KMS-11 (cell line): ENCODE data around the gene FAM50A.
"Not testable (repeated sequence)": the region's sequence is repeated elsewhere in the genome, so short reads cannot be mapped to it uniquely, and the experiment has no call there.

Experiments
- H2AFZ ChIP-seq: fragments of 200-600 bp; sonication (generic); 2 replicates; pipeline ENCODE4 v1.6.1; 2016; ENCODE audit warnings: antibody characterized with exemption, mixed run types, low read depth
- H3K27ac ChIP-seq: fragments of 200-600 bp; sonication (generic); 2 replicates; pipeline ENCODE4 v1.6.1; 2016; ENCODE audit warnings: mild to moderate bottlenecking, mixed run types
- H3K27me3 ChIP-seq: fragments of 200-600 bp; sonication (generic); 2 replicates; pipeline ENCODE4 v1.6.1; 2017; ENCODE audit warnings: mild to moderate bottlenecking, low read depth, mixed run types, moderate library complexity; ENCODE audit not compliant: insufficient read depth
- H3K36me3 ChIP-seq: fragments of 200-600 bp; sonication (generic); 2 replicates; pipeline ENCODE4 v1.6.1; 2017; ENCODE audit warnings: mild to moderate bottlenecking, mixed run types; ENCODE audit not compliant: insufficient read depth
- H3K4me1 ChIP-seq: fragments of 200-600 bp; sonication (generic); 2 replicates; pipeline ENCODE4 v1.6.1; 2016; ENCODE audit warnings: mild to moderate bottlenecking, low read depth, mixed run types; ENCODE audit not compliant: poor library complexity, severe bottlenecking
- H3K4me2 ChIP-seq: fragments of 200-600 bp; sonication (generic); 2 replicates; pipeline ENCODE4 v1.7.0; 2016; ENCODE audit warnings: mild to moderate bottlenecking, mixed run types
- H3K4me3 ChIP-seq: fragments of 200-600 bp; sonication (generic); IDR thresholded peaks from 2 replicates; pipeline ENCODE4 v1.6.1; 2017; ENCODE audit warnings: low read depth, low read length, mixed read lengths; ENCODE audit not compliant: insufficient read depth
- H3K79me2 ChIP-seq: fragments of 200-600 bp; sonication (generic); 2 replicates; pipeline ENCODE4 v1.6.1; 2016; ENCODE audit warnings: low read depth, mixed run types; ENCODE audit not compliant: insufficient read depth
- H3K9ac ChIP-seq: fragments of 200-600 bp; sonication (generic); 2 replicates; pipeline ENCODE4 v1.6.1; 2016; ENCODE audit warnings: mild to moderate bottlenecking, mixed run types
- H4K20me1 ChIP-seq: fragments of 200-600 bp; sonication (generic); 2 replicates; pipeline ENCODE4 v1.6.1; 2016; ENCODE audit warnings: mild to moderate bottlenecking, mixed run types; ENCODE audit not compliant: insufficient read depth
- TF ChIP-seq, protein P1 (sequence below): fragments of 200-600 bp; sonication (generic); conservative IDR thresholded peaks from 2 replicates; pipeline ENCODE4 v1.6.1; 2017; ENCODE audit warnings: low read depth, mild to moderate bottlenecking, antibody characterized with exemption, low read length, moderate library complexity, mixed read lengths

FAM50A gene

DNA sequence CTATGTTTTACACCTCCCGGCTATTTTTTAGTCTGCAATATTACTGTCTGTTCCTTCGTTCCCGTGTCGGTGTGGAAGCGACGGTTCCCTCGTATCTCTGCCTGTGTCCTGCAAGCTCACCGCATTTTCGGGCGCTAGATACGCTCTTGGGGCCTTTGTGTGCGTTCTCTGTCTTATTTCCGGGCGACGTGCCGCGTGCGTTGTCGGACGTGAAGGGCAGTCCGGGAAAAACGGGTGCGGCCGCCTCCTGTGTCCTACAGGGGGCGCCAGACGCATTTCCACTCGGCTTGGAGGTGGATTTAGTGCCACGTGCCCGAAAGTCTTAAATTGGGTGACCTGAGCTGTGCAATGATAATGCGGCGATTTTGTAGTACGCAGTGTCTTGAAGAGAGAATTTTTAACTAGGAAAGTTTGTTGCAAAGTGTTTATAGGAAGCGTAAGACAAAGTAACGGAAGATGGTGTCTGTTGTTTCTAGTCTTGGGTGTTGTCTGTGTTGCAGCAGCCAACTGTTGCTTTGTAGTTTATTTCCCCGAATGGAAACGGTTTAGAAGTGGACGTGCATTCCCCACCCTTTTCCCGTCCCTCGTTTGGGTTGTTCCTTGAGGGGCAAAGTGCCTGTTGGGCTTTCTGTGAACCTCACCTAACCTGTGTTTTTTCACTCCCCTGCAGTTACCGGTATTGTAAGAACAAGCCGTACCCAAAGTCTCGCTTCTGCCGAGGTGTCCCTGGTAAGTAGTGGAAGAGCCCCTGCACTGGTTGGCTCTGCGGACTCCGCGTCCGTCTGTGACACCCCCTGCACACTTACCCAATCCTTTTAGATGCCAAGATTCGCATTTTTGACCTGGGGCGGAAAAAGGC, 45.0 kb upstream of the FAM50A start:
- Histone ChIP-seq H4K20me1 (no peaks in the 10 kb centered on the region), H3K79me2 (peaks cover 21% of the 10 kb centered on the region), H3K27ac (peak overlapping the region; percentile 99), H3K36me3 (0 out of 2 replicates have a peak, but pooled peaks cover 7% of the 10 kb centered on the region), H3K27me3 (no peaks in the 10 kb centered on the region), H3K4me2 (peak overlapping the region; percentile 74), H2AFZ (no peak overlapping the region), H3K9ac (peak overlapping the region; percentile 100), H3K4me3 (no peak overlapping the region), H3K4me1 (peaks cover 4% of the 10 kb centered on the region)
- TF ChIP-seq, protein P1, sequence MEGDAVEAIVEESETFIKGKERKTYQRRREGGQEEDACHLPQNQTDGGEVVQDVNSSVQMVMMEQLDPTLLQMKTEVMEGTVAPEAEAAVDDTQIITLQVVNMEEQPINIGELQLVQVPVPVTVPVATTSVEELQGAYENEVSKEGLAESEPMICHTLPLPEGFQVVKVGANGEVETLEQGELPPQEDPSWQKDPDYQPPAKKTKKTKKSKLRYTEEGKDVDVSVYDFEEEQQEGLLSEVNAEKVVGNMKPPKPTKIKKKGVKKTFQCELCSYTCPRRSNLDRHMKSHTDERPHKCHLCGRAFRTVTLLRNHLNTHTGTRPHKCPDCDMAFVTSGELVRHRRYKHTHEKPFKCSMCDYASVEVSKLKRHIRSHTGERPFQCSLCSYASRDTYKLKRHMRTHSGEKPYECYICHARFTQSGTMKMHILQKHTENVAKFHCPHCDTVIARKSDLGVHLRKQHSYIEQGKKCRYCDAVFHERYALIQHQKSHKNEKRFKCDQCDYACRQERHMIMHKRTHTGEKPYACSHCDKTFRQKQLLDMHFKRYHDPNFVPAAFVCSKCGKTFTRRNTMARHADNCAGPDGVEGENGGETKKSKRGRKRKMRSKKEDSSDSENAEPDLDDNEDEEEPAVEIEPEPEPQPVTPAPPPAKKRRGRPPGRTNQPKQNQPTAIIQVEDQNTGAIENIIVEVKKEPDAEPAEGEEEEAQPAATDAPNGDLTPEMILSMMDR, result peak; percentile 86

DNA sequence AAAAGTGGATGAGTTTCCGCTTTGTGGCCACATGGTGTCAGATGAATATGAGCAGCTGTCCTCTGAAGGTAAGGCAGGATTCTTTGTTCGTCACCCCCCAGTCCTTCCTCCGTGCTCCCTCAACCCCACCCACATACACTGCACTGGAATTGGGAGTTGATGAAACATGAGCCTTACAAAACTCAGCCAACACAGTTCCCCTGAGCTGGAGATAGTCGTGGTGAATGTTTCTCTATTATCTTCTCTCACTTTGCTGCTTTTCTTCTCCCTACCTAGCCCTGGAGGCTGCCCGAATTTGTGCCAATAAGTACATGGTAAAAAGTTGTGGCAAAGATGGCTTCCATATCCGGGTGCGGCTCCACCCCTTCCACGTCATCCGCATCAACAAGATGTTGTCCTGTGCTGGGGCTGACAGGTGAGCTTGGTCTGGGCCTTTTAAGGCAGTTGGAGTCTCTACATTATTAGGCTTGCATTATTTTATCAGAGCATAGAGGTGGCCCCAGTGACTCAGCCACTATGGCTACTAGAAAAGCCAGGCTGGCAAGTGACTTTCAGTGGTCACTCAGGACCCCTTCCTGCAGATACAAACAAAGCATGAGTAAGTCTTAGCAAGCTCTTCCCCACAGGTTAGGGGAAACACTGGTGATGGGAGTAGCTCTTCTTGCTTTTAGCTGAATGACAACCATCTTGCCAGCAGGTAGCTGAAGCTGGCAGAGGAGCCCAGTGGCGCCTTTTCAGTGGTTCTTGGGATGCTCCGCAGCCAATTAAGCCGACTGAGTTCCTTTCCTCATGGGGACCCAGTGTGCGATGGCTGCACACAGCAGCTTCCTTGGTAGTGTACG, 44.2 kb upstream of the FAM50A start:
- peaks cover 21% of the 10 kb centered on the region for H3K79me2 ChIP-seq
- TF ChIP-seq, protein P1, result no peak
- peaks cover 4% of the 10 kb centered on the region for H3K4me1 ChIP-seq
- no peaks in the 10 kb centered on the region for H3K27me3 ChIP-seq
- H3K4me2 ChIP-seq, result peak overlapping the region; percentile 74
- H3K9ac ChIP-seq, result peak overlapping the region; percentile 100
- H3K4me3 ChIP-seq, result no peak overlapping the region
- H3K36me3 ChIP-seq, result 0 out of 2 replicates have a peak, but pooled peaks cover 7% of the 10 kb centered on the region
- H2AFZ ChIP-seq, result no peak overlapping the region
- H4K20me1 ChIP-seq, result no peaks in the 10 kb centered on the region
- H3K27ac ChIP-seq, result peak overlapping the region; percentile 99

DNA sequence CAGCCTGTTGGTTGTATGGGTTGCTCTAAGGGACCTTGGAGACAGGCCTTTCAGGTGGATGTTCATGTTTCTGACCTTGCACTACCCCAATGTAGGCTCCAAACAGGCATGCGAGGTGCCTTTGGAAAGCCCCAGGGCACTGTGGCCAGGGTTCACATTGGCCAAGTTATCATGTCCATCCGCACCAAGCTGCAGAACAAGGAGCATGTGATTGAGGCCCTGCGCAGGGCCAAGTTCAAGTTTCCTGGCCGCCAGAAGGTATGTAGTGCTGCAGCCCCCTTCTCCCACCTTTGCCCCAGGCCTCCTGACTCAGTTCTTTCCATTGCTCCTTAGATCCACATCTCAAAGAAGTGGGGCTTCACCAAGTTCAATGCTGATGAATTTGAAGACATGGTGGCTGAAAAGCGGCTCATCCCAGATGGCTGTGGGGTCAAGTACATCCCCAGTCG, 43.5 kb upstream of the FAM50A start:
- peak overlapping the region; percentile 99 for H3K27ac ChIP-seq

DNA sequence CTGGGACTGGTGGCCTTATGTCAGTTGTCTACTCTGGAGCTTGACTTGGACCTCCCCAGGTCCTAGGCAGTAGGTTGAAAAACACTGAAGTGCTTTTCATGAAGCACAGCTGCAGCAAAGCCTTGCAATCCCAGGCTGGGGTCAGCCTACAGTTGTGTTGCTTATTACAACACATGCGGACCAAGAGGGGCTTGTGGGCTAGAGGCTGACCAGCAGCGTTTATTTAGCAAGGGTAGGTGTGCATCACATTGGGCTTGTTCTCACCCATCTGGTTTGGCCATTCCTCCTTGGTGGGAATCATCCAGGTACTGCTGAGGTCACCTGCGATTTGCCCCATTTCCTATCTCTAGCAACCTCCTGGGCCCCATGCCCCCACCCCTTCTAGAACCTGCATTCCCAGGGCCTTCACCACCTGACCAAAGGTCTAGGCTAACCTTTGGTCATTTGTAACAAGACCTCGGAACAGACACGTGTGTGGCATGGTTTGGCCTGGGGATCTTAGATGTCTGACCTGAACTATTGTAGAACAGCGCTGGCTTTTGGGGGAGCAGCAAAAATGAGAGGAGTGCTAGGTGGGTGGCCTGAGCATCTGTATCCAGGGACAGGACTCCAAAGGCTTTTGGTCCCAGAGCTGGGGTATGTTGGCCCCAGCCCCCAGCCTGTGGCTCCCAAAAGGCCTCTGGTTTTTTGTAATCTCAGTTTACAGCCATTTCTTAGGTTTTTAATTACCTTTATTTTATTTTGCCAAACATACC, 42.7 kb upstream of the FAM50A start:
- no peak overlapping the region for H2AFZ ChIP-seq
- H3K4me1 ChIP-seq, result peaks cover 4% of the 10 kb centered on the region
- H3K27me3 ChIP-seq, result no peaks in the 10 kb centered on the region
- peak overlapping the region; percentile 29; the same call in 1 of the 2 replicates for H3K9ac ChIP-seq
- H3K79me2 ChIP-seq, result peaks cover 21% of the 10 kb centered on the region
- H3K27ac ChIP-seq, result peak overlapping the region; percentile 99; the same call in 1 of the 2 replicates
- H4K20me1 ChIP-seq, result no peaks in the 10 kb centered on the region
- no peak overlapping the region for H3K4me3 ChIP-seq
- H3K4me2 ChIP-seq, result no peak overlapping the region
- 0 out of 2 replicates have a peak, but pooled peaks cover 7% of the 10 kb centered on the region for H3K36me3 ChIP-seq
- TF ChIP-seq, protein P1, result no peak

More for the DNA sequence above, 43.5 kb upstream of the FAM50A start:
- H3K27me3 ChIP-seq, H3K4me3 ChIP-seq, H3K36me3 ChIP-seq, H3K4me1 ChIP-seq, H4K20me1 ChIP-seq, H2AFZ ChIP-seq: not testable (repeated sequence)
- Histone ChIP-seq H3K9ac (peak overlapping the region; percentile 100; the same call in 1 of the 2 replicates), H3K4me2 (peak overlapping the region; percentile 74; the same call in 1 of the 2 replicates), H3K79me2 (peaks cover 21% of the 10 kb centered on the region)
